HEK293 (cell line): ENCODE measurements around the gene HMGA1.
A peak's percentile ranks its signal among the peaks of the same experiment; 100 is the strongest.

Experiments
- CTCF ChIA-PET: fragments of 350-600 bp; formaldehyde crosslinking; extraction: SDS; loops from one replicate; lab custom pipeline; 2021; ENCODE audit warnings: antibody characterized with exemption; lab: Yijun Ruan, JAX
- POLR2A ChIA-PET: fragments of 300-600 bp; formaldehyde crosslinking; extraction: SDS; loops from one replicate; lab custom pipeline; 2020; ENCODE audit warnings: antibody characterized with exemption, inconsistent platforms; lab: Yijun Ruan, JAX
- H3K27ac ChIP-seq: fragments of 200-500 bp; sonication (Bioruptor generic); 2 replicates; pipeline ENCODE4 v1.5.1; 2014; ENCODE audit warnings: low read depth, low read length, control low read depth, inconsistent platforms; ENCODE audit errors: extremely low read depth
- H3K36me3 ChIP-seq, 2 experiments: fragments of 200-500 bp in 1 of 2; sonication (Bioruptor generic) in 1 of 2; 1 replicate in 1 of 2; 2 replicates in 1 of 2; pipeline ENCODE4 v1.5.1; 2014 to 2017; ENCODE audit warnings: inconsistent platforms in 2 of 2, low read length in 2 of 2; ENCODE audit not compliant: control insufficient read depth in 2 of 2, insufficient read depth in 1 of 2
- H3K4me1 ChIP-seq: fragments of 200-500 bp; sonication (Bioruptor generic); 2 replicates; pipeline ENCODE4 v1.5.1; 2014; ENCODE audit warnings: mild to moderate bottlenecking, low read length, inconsistent platforms; ENCODE audit not compliant: control insufficient read depth, insufficient read depth
- H3K4me3 ChIP-seq: 2 replicates; pipeline ENCODE4 v1.5.1; 2011; ENCODE audit warnings: low read depth, mild to moderate bottlenecking, control low read depth, low read length, moderate library complexity
- H3K9me3 ChIP-seq: fragments of 200-500 bp; sonication (Bioruptor generic); 2 replicates; pipeline ENCODE4 v1.5.1; 2014; ENCODE audit warnings: low read depth, low read length, inconsistent platforms; ENCODE audit not compliant: control insufficient read depth, insufficient read depth
- EGR2 ChIP-seq: fragments of 450-650 bp; formaldehyde crosslinking; IDR thresholded peaks from 2 replicates; pipeline ENCODE4 v1.5.1; 2016; ENCODE audit warnings: low read depth, missing biosample characterization, missing genetic modification characterization
- OVOL3 ChIP-seq: fragments of 450-650 bp; formaldehyde crosslinking; IDR thresholded peaks from 2 replicates; pipeline ENCODE4 v1.5.1; 2016; ENCODE audit warnings: missing biosample characterization, missing genetic modification characterization
- ZFHX2 ChIP-seq: fragments of 450-650 bp; formaldehyde crosslinking; conservative IDR thresholded peaks from 2 replicates; pipeline ENCODE4 v1.5.1; 2016; ENCODE audit warnings: missing biosample characterization, missing genetic modification characterization
- ZNF600 ChIP-seq: fragments of 450-650 bp; formaldehyde crosslinking; IDR thresholded peaks from 2 replicates; pipeline ENCODE4 v1.5.1; 2016; ENCODE audit warnings: missing biosample characterization, missing genetic modification characterization
- ZNF626 ChIP-seq: fragments of 450-650 bp; sonication (Bioruptor Pico); formaldehyde crosslinking; IDR thresholded peaks from 2 replicates; pipeline ENCODE4 v1.5.1; 2018; ENCODE audit warnings: missing biosample characterization, missing genetic modification characterization, inconsistent platforms
- ZNF830 ChIP-seq: fragments of 450-650 bp; IDR thresholded peaks from 2 replicates; pipeline ENCODE4 v1.5.0; 2018; ENCODE audit warnings: missing biosample characterization, missing genetic modification characterization, low read depth, mild to moderate bottlenecking, moderate library complexity
- ZNF837 ChIP-seq: fragments of 450-650 bp; formaldehyde crosslinking; IDR thresholded peaks from 2 replicates; pipeline ENCODE4 v1.5.1; 2016; ENCODE audit warnings: missing biosample characterization, missing genetic modification characterization
- TF ChIP-seq, protein P1 (sequence below): fragments of 450-650 bp; formaldehyde crosslinking; IDR thresholded peaks from 2 replicates; pipeline ENCODE4 v1.5.1; 2017; ENCODE audit warnings: missing biosample characterization, missing genetic modification characterization
- TF ChIP-seq, protein P2 (sequence below): fragments of 450-650 bp; formaldehyde crosslinking; IDR thresholded peaks from 2 replicates; pipeline ENCODE4 v1.5.1; 2017; ENCODE audit warnings: missing biosample characterization, missing genetic modification characterization
- TF ChIP-seq, protein P3 (sequence below): fragments of 450-650 bp; formaldehyde crosslinking; IDR thresholded peaks from 2 replicates; pipeline ENCODE4 v1.5.1; 2016; ENCODE audit warnings: missing biosample characterization, missing genetic modification characterization
- TF ChIP-seq, protein P4 (sequence below): fragments of 450-650 bp; formaldehyde crosslinking; IDR thresholded peaks from 2 replicates; pipeline ENCODE4 v1.5.1; 2016; ENCODE audit warnings: missing biosample characterization, missing genetic modification characterization
- TF ChIP-seq, protein P5 (sequence below): fragments of 450-650 bp; formaldehyde crosslinking; IDR thresholded peaks from 2 replicates; pipeline ENCODE4 v1.5.1; 2017; ENCODE audit warnings: missing biosample characterization, missing genetic modification characterization
- TF ChIP-seq, protein P6 (sequence below): fragments of 450-650 bp; formaldehyde crosslinking; IDR thresholded peaks from 2 replicates; pipeline ENCODE4 v1.5.1; 2016; ENCODE audit warnings: missing biosample characterization, missing genetic modification characterization

Gene HMGA1

DNA sequence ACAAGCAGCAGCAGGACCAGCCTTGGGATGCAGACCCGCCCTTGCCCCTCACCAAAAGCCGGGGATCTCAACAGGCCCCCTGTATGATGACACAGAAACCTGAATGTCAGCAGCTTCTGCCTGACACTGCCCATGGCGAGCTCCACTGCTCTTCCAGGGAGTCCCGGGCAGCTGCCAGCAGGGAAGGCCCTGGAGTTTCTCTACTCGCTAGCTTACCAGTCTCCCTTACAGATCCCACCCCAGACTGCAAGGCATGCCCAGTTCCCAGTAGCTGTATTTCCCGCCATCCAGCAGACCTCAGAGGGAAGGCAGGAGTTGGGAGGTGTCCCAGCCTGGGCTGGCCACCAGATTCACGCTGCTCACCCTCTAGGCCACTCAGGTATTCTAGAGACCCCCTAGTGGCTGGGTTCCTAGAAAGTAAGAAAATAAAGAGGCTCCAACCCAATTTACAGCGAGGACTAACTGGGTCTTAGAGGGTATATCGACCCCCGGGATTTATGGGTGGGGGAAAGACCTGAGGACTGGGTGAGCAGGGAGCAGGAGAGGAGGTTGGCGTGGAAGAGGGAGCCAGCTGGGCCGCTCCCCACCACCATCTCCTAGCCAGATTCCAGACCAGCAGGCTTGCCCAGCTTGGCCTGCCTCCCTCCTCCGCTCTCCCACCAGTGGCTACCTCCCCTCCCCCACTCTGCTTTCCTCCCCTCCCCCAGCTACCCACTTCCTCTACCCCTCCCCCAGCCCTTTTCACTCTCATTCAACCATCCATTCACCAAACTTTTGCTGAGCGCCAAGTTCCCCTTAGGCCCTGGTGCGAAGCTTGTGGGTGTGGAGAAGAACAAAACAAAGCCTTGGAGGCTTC lies 9.7 kb upstream of the HMGA1 start (continued):
- TF ChIP-seq, protein P1, sequence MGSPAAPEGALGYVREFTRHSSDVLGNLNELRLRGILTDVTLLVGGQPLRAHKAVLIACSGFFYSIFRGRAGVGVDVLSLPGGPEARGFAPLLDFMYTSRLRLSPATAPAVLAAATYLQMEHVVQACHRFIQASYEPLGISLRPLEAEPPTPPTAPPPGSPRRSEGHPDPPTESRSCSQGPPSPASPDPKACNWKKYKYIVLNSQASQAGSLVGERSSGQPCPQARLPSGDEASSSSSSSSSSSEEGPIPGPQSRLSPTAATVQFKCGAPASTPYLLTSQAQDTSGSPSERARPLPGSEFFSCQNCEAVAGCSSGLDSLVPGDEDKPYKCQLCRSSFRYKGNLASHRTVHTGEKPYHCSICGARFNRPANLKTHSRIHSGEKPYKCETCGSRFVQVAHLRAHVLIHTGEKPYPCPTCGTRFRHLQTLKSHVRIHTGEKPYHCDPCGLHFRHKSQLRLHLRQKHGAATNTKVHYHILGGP (tag by site-specific recombination): peak; percentile 7; the same call in 1 of the 2 replicates
- TF ChIP-seq, protein P2, sequence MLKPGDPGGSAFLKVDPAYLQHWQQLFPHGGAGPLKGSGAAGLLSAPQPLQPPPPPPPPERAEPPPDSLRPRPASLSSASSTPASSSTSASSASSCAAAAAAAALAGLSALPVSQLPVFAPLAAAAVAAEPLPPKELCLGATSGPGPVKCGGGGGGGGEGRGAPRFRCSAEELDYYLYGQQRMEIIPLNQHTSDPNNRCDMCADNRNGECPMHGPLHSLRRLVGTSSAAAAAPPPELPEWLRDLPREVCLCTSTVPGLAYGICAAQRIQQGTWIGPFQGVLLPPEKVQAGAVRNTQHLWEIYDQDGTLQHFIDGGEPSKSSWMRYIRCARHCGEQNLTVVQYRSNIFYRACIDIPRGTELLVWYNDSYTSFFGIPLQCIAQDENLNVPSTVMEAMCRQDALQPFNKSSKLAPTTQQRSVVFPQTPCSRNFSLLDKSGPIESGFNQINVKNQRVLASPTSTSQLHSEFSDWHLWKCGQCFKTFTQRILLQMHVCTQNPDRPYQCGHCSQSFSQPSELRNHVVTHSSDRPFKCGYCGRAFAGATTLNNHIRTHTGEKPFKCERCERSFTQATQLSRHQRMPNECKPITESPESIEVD: no peak
- TF ChIP-seq OVOL3 (tag by site-specific recombination) (no peak), ZNF837 (tag by site-specific recombination) (no peak), ZNF600 (tag by site-specific recombination) (peak; percentile 34; the same call in 1 of the 2 replicates)
- TF ChIP-seq, protein P3, sequence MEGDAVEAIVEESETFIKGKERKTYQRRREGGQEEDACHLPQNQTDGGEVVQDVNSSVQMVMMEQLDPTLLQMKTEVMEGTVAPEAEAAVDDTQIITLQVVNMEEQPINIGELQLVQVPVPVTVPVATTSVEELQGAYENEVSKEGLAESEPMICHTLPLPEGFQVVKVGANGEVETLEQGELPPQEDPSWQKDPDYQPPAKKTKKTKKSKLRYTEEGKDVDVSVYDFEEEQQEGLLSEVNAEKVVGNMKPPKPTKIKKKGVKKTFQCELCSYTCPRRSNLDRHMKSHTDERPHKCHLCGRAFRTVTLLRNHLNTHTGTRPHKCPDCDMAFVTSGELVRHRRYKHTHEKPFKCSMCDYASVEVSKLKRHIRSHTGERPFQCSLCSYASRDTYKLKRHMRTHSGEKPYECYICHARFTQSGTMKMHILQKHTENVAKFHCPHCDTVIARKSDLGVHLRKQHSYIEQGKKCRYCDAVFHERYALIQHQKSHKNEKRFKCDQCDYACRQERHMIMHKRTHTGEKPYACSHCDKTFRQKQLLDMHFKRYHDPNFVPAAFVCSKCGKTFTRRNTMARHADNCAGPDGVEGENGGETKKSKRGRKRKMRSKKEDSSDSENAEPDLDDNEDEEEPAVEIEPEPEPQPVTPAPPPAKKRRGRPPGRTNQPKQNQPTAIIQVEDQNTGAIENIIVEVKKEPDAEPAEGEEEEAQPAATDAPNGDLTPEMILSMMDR (tag by site-specific recombination): 0 out of 2 replicates have a peak, but pooled peaks have one; percentile 18
- TF ChIP-seq, all 188 proteins: peak for 6

DNA sequence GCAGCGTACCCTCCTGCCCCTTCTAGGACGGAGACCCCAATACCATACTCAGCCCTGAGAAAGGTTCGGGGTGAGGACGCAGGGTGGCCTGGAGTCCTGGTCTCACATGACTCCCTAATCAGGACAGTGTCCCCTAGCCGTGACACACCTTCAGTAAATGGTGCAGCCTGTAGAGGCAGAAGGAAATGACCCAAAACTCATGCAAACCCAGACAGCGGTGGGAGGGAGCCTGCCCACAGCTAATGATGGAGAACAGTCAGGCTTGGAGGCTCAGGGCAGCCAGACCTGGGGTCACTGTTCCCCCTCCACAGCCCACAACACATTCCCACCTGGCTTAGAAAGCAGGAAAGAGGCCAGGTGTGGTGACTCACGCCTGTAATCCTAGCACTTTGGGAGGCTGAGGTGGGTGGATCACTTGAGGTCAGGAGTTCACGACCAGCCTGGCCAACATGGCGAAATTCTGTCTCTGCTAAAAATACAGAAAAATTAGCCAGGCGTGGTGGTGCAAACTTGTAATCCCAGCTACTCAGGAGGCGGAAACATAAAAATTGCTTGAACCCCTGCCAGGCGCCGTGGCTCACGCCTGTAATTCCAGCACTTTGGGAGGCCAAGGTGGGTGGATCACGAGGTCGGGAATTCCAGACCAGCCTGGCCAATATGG lies 8.8 kb upstream of the HMGA1 start:
- no peaks in the 10 kb centered on the region for H3K36me3 ChIP-seq
- H3K9me3 ChIP-seq: no peaks in the 10 kb centered on the region
- no peak overlapping the region for H3K4me3 ChIP-seq
- ChIA-PET POLR2A (interaction anchor here (0.5 to 1.1 kb wide), 3 partner anchors 16 to 198 kb away, joined by 3 to 4 read pairs (median 4); partner anchors contain the start of gene RPS10), CTCF (interaction anchor here (0.8 to 1.6 kb wide), 4 partner anchors 9 to 32 kb away, joined by 3 to 5 read pairs (median 4); partner anchors contain the start of gene HMGA1)
- no peaks in the 10 kb centered on the region for H3K4me1 ChIP-seq
- no peak for TF ChIP-seq ZNF830 (tag by site-specific recombination)
- peak; percentile 54 for TF ChIP-seq ZFHX2 (tag by site-specific recombination)
- TF ChIP-seq, protein P4, sequence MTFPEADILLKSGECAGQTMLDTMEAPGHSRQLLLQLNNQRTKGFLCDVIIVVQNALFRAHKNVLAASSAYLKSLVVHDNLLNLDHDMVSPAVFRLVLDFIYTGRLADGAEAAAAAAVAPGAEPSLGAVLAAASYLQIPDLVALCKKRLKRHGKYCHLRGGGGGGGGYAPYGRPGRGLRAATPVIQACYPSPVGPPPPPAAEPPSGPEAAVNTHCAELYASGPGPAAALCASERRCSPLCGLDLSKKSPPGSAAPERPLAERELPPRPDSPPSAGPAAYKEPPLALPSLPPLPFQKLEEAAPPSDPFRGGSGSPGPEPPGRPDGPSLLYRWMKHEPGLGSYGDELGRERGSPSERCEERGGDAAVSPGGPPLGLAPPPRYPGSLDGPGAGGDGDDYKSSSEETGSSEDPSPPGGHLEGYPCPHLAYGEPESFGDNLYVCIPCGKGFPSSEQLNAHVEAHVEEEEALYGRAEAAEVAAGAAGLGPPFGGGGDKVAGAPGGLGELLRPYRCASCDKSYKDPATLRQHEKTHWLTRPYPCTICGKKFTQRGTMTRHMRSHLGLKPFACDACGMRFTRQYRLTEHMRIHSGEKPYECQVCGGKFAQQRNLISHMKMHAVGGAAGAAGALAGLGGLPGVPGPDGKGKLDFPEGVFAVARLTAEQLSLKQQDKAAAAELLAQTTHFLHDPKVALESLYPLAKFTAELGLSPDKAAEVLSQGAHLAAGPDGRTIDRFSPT (tag by site-specific recombination): no peak
- TF ChIP-seq ZNF626 (tag by site-specific recombination): no peak
- TF ChIP-seq, protein P5, sequence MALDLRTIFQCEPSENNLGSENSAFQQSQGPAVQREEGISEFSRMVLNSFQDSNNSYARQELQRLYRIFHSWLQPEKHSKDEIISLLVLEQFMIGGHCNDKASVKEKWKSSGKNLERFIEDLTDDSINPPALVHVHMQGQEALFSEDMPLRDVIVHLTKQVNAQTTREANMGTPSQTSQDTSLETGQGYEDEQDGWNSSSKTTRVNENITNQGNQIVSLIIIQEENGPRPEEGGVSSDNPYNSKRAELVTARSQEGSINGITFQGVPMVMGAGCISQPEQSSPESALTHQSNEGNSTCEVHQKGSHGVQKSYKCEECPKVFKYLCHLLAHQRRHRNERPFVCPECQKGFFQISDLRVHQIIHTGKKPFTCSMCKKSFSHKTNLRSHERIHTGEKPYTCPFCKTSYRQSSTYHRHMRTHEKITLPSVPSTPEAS: no peak
- TF ChIP-seq, protein P6, sequence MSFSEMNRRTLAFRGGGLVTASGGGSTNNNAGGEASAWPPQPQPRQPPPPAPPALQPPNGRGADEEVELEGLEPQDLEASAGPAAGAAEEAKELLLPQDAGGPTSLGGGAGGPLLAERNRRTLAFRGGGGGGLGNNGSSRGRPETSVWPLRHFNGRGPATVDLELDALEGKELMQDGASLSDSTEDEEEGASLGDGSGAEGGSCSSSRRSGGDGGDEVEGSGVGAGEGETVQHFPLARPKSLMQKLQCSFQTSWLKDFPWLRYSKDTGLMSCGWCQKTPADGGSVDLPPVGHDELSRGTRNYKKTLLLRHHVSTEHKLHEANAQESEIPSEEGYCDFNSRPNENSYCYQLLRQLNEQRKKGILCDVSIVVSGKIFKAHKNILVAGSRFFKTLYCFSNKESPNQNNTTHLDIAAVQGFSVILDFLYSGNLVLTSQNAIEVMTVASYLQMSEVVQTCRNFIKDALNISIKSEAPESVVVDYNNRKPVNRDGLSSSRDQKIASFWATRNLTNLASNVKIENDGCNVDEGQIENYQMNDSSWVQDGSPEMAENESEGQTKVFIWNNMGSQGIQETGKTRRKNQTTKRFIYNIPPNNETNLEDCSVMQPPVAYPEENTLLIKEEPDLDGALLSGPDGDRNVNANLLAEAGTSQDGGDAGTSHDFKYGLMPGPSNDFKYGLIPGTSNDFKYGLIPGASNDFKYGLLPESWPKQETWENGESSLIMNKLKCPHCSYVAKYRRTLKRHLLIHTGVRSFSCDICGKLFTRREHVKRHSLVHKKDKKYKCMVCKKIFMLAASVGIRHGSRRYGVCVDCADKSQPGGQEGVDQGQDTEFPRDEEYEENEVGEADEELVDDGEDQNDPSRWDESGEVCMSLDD (tag by site-specific recombination): no peak
- TF ChIP-seq EGR2: peak; percentile 38; the same call in 1 of the 2 replicates
- H3K27ac ChIP-seq: no peak overlapping the region
